HG02798 (cell line): ENCODE data around the gene ZNF282.
A peak's percentile ranks its signal among the peaks of the same experiment; 100 is the strongest.

ENCODE experiments used
- ATAC-seq: cut with Tn5 transposase; IDR thresholded peaks from one replicate; pipeline ENCODE4 v1.9.1; 2021; ENCODE audit warnings: mild to moderate bottlenecking; ENCODE audit not compliant: unreplicated experiment, poor library complexity

Gene ZNF282

GRCh38 chr7:149195180-149196150 lies at the start of gene ZNF282:
Gene ZNF282 (plus strand): TSS chr7:149195546. CDS start chr7:149195590, 44 bp downstream.
- ATAC-seq, result peak; percentile 92

GRCh38 chr7:149147072-149147751 lies 48.1 kb upstream of the ZNF282 start, which contains the start of gene ZNF398:
Gene ZNF398 (plus strand): TSS chr7:149147453. CDS start chr7:149147743, 290 bp downstream.
- peak; percentile 79 for ATAC-seq

DNA sequence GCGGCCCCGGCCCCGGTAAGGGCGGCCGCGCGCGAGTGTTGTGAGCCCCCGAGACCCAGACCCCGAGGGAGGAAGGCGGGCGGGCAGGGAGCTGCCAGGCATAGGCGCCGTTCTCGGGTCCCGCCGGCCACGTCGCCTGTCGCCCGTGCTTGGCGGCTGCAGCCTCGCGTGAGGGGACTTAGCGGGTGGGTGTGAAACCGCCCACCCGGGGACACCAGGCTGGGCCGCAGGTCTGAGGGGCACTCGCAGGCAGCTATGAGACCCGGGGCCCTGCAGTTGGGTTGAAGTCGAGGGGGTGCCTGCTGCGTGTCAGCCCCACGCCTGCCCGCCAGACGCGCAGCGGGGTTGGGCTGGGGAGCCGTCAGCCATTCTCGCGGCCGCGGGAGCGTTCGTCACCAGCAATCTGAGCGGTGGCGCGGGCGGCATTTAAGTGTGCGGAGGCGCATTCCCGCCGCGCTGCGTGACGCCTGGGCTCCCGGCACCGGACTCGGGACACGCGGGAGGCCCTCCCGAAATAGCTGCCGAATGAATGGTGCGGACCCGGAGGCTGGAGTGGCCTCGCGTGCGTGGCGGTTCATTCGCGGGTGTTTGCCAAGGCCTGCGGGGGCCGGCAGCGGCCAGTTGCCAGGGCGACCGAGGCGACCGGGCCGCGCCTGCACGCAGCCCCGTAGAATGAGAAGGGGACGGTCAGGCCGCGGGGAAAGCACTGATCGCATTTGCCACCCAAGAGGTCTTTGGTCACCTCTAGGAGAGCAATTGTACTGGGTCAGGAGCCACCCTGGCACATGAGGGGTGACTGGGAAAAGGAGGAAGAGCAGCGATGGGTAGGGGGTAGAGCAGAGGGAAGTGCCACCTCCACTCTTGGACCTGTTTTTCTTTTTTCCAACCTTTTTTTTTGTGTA lies 47.3 kb upstream of the ZNF282 start:
- ATAC-seq, result peak; percentile 39

GRCh38 chr7:149150981-149151380 lies 44.4 kb upstream of the ZNF282 start:
- ATAC-seq, result no peak

DNA sequence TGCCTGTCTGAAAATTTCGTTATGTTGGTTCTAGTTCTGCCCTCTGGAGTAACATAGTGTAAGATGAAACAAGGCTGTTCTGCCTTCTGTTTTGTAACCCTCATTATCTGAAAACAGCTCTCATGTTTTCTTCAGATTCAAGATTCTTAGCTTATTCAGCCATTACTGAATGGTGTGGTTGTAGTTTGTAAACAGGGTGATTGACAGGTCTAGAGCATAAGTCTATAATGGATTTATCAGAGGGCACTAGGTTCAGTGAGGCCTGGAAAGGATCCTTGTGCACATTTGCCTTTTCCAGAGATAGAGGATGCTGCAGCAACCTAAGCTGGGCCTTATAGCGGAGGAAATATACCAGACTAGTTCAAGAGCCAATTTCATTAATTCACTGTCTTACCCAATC lies 42.0 kb upstream of the ZNF282 start:
- no peak for ATAC-seq

DNA sequence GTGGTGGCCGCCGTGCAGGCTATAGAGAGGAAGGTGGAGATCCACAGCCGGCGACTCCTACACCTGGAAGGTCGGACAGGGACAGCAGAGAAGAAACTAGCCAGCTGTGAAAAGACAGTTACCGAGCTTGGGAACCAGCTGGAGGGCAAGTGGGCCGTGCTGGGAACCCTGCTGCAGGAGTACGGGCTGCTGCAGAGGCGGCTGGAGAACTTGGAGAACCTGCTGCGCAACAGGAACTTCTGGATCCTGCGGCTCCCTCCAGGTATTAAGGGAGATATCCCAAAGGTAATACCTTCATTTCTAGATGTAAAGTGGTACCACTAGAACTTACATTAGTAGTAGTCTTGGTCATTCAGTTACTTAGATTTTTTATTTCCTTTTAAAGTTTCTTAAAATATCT lies 41.3 kb upstream of the ZNF282 start:
- ATAC-seq, result no peak

- ATAC-seq, result no peak
These were observed 38.4 kb upstream of the ZNF282 start for GRCh38 chr7:149156898-149157297.

DNA sequence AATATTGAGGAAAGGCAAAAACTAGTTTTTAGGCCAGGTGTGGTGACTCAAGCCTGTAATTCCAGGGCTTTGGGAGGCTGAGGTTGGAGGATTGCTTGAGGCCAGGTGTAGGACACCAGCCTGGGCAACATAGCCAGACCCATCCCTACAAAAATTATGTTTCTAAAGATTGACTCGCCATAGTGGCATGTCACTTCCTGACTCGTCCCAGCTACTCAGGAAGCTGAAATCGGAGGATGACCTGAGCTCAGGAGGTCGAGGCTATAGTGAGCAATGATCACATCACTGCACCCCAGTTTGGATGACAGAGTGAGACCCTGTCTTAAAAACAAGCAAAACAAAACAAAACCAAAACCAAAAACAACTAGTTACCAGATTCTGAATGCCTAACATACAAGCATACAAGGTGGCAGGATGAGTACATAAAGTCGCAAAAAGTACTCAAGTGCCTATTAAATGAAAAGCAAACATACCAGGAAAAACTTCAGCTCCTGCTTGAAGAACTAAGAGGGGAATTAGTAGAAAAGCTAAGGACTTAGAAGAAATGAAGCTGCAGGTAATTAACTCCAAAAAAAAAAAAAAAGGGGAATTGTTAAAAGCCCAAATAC lies 34.0 kb upstream of the ZNF282 start:
- ATAC-seq, result no peak

DNA sequence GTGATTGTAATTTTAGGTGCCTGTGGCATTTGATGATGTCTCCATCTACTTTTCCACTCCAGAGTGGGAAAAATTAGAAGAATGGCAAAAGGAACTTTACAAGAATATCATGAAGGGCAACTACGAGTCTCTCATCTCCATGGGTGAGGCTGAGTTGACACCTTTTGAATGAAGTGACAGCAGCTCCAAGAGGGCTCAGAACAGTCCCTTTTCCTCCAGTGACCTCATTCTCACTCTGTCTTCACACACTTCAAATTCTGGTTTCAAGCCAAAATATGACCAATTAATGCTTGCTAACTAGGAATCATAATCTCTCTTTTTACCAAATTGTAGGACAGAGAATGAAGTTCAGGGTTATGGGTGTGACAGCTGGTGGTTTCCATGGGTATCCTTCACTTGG lies 29.2 kb upstream of the ZNF282 start:
- no peak for ATAC-seq

GRCh38 chr7:149166630-149167352 lies 28.6 kb upstream of the ZNF282 start:
- ATAC-seq, result no peak

GRCh38 chr7:149171892-149172533 lies 23.3 kb upstream of the ZNF282 start:
- ATAC-seq, result no peak

DNA sequence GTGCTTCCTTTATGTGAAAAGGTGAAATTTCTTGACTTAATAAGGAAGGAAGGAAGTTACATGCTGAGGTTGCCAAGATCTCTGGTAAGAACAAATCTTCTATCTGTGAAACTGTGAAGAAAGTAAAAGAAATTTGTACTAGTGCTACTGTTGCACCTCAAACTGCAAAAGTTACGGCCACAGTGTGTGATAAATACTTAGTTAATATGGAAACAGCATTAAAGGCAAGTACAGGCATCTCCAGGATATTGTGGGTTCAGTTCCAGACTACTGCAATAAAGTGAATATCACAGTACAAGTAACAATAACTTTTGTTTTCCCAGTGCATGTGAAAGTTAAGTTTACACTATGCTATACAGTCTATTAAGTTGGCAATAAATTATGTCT lies 22.8 kb upstream of the ZNF282 start:
- ATAC-seq, result no peak

- no peak for ATAC-seq
These were observed 20.2 kb upstream of the ZNF282 start for GRCh38 chr7:149175150-149175549.

- no peak for ATAC-seq
These were observed 16.1 kb upstream of the ZNF282 start for GRCh38 chr7:149179241-149179640.

DNA sequence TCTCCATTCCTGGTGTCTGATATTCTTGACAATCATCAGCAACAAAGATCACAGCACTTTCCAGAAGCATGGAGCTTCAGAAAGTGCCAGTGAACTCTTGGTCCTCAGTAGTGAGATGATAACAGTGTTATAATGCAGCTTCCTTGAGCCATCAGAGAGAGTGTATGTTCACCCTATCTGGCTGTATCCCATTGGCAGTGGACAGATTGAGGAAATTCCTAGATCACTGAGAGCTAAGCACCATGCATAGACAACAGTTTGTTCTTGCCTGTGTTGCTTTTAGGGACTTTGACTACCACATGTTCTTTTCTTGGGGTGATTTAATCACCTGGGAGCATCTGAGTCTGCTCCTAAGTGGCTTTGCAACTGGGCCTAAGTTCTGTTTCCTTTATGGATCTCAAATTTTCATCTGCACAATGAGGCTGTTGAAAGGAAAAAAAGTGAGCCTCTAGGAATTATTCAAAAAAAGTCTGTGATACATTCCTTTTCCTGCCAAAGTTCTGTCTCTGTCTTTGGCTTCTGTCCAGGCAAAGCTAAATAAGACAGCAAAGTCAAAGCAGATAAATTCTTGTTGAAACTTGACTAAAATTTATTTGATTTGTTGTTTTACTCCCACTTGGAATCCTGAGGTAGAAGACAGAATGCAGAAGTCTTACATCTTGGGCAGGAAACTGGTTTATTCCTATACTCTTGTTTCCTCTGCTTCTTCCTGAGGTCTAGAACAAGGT lies 14.5 kb upstream of the ZNF282 start:
- ATAC-seq, result no peak

GRCh38 chr7:149181450-149181790 lies 13.9 kb upstream of the ZNF282 start:
- ATAC-seq, result no peak

DNA sequence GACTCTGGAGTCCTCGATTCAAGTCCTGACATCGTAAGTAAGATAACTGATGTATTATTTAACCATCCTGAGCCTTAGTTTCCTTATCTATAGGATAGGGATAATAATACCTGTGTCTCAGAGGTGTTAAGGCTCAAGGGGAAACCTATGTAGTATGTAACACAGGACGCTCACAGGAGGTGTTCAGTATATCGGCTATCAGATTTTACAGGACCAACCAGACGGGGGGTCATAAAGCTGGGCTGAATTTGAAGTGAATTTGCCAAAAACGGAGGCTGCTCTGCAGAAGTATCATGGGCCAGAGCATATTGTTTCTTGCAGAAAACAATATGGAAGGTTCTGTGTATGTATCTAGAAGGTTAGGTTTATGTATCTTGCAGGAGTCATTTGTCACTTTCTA lies 11.1 kb upstream of the ZNF282 start:
- ATAC-seq, result no peak

- no peak for ATAC-seq
These were observed 7.1 kb upstream of the ZNF282 start for GRCh38 chr7:149188213-149188612.
